H1 (cell line): Measurements from ENCODE around the gene HAND1. TPM values are rescaled to one million over a fixed set of nuclear protein-coding genes. Genes with fewer than 3 reads are reported as not detected.

Experiments used
- CTCF ChIA-PET: fragments of 300-600 bp; sonication (Branson Sonifier 250); formaldehyde crosslinking; loops from one replicate; lab custom pipeline; 2021; ENCODE audit not compliant: partially characterized antibody; lab: Charles Lee
- POLR2A ChIA-PET: fragments of 300-600 bp; sonication (Branson Sonifier 250); formaldehyde crosslinking; loops from one replicate; lab custom pipeline; 2021; ENCODE audit warnings: inconsistent platforms; ENCODE audit not compliant: partially characterized antibody; lab: Charles Lee
- DNase-seq, 2 experiments: peaks; one replicate each; pipeline versions ENCODE4 v3.0.0 to v3.0.0-alpha.2; 2010 to 2022; ENCODE audit warnings: low spot score in 2 of 2, low read depth in 1 of 2, mixed read lengths in 1 of 2
- FAIRE-seq: peaks from 2 replicates; lab custom pipeline; 2011; peaks lifted over from hg19 to GRCh38; lab: Jason Lieb, UNC
- H2AFZ ChIP-seq: 2 replicates; pipeline ENCODE4 v1.8.1; 2012; ENCODE audit warnings: low read length, inconsistent platforms
- H2AK5ac ChIP-seq: 2 replicates; pipeline ENCODE4 v1.6.1; 2013; ENCODE audit warnings: low read depth, low read length
- H2BK120ac ChIP-seq: replicated peaks from 2 replicates; pipeline ENCODE3; 2013; ENCODE audit warnings: low read depth, low read length, inconsistent platforms
- H2BK12ac ChIP-seq: 2 replicates; pipeline ENCODE4 v1.6.1; 2013; ENCODE audit warnings: low read depth, low read length
- H2BK15ac ChIP-seq: 2 replicates; pipeline ENCODE4 v1.6.1; 2013; ENCODE audit warnings: low read length
- H2BK20ac ChIP-seq: 2 replicates; pipeline ENCODE4 v1.6.1; 2013; ENCODE audit warnings: low read length
- H2BK5ac ChIP-seq: 2 replicates; pipeline ENCODE4 v1.6.1; 2013; ENCODE audit warnings: low read depth, low read length
- H3K14ac ChIP-seq: 2 replicates; pipeline ENCODE4 v1.6.1; 2013; ENCODE audit warnings: inconsistent platforms; ENCODE audit not compliant: insufficient read length
- H3K18ac ChIP-seq: 2 replicates; pipeline ENCODE4 v1.6.1; 2013; ENCODE audit warnings: low read length; ENCODE audit errors: extremely low read depth
- H3K23ac ChIP-seq: 2 replicates; pipeline ENCODE4 v1.6.1; 2013; ENCODE audit warnings: inconsistent platforms; ENCODE audit not compliant: insufficient read length
- H3K23me2 ChIP-seq: 2 replicates; pipeline ENCODE4 v1.6.1; 2013; ENCODE audit warnings: low read depth, low read length
- H3K27ac ChIP-seq: 2 replicates; pipeline ENCODE4 v1.6.1; 2011; ENCODE audit warnings: low read depth, low read length, inconsistent platforms
- H3K27me3 ChIP-seq, 4 experiments: replicated peaks in 1 of 4; 1 replicate in 1 of 4; 2 replicates in 3 of 4; pipeline versions ENCODE4 v1.6.1 to v1.8.1; 2011 to 2013; ENCODE audit warnings: low read length in 3 of 4, mild to moderate bottlenecking in 3 of 4, inconsistent platforms in 2 of 4, mixed read lengths in 2 of 4, moderate library complexity in 1 of 4; ENCODE audit not compliant: control insufficient read depth in 3 of 4, insufficient read depth in 3 of 4; ENCODE audit errors: extremely low read depth in 1 of 4
- H3K36me3 ChIP-seq, 4 experiments: 2 replicates each; pipeline versions ENCODE4 v1.6.1 to v1.8.1; 2011 to 2013; ENCODE audit warnings: mild to moderate bottlenecking in 4 of 4, low read length in 3 of 4, moderate library complexity in 2 of 4, control low read depth in 1 of 4, inconsistent platforms in 1 of 4; ENCODE audit not compliant: insufficient read depth in 4 of 4, control insufficient read depth in 2 of 4
- H3K4ac ChIP-seq: replicated peaks from 2 replicates; pipeline ENCODE3; 2013; ENCODE audit warnings: low read length, low read depth, mixed read lengths, inconsistent platforms; ENCODE audit not compliant: insufficient read length
- H3K4me1 ChIP-seq, 4 experiments: replicated peaks in 1 of 4; 1 replicate in 1 of 4; 2 replicates in 3 of 4; pipeline versions ENCODE4 v1.6.1 to v1.8.1; 2011 to 2013; ENCODE audit warnings: low read length in 3 of 4, inconsistent platforms in 2 of 4, mixed read lengths in 1 of 4; ENCODE audit not compliant: insufficient read depth in 4 of 4, control insufficient read depth in 3 of 4
- H3K4me2 ChIP-seq, 2 experiments: 2 replicates each; pipeline versions ENCODE4 v1.6.1 to v1.8.1; 2011 to 2013; ENCODE audit warnings: low read depth in 2 of 2, low read length in 2 of 2, control low read depth in 1 of 2, inconsistent platforms in 1 of 2, mild to moderate bottlenecking in 1 of 2; ENCODE audit not compliant: insufficient read depth in 1 of 2
- H3K4me3 ChIP-seq, 4 experiments: fragments of 200-600, 300-600 bp in 1 of 4; sonication (generic), shearing (Covaris generic), sonication (Bioruptor Twin) in 1 of 4; 2 replicates each; pipeline versions ENCODE4 v1.5.1 to v1.8.1; 2011 to 2016; ENCODE audit warnings: low read length in 4 of 4, low read depth in 3 of 4, control low read depth in 2 of 4, inconsistent platforms in 2 of 4, mild to moderate bottlenecking in 2 of 4, mixed read lengths in 1 of 4, moderate library complexity in 1 of 4; ENCODE audit not compliant: insufficient read depth in 2 of 4; ENCODE audit errors: extremely low read depth in 1 of 4
- H3K56ac ChIP-seq: replicated peaks from 2 replicates; pipeline ENCODE3; 2013; ENCODE audit warnings: low read depth, mild to moderate bottlenecking, mixed read lengths, low read length, inconsistent platforms; ENCODE audit not compliant: insufficient read length
- H3K79me1 ChIP-seq: 2 replicates; pipeline ENCODE4 v1.6.1; 2013; ENCODE audit warnings: low read depth, low read length, control low read depth
- H3K79me2 ChIP-seq, 2 experiments: 2 replicates each; pipeline versions ENCODE4 v1.6.1 to v1.8.1; 2012 to 2013; ENCODE audit warnings: low read length in 2 of 2, mild to moderate bottlenecking in 2 of 2, inconsistent platforms in 1 of 2; ENCODE audit not compliant: insufficient read depth in 2 of 2, control insufficient read depth in 1 of 2
- H3K9ac ChIP-seq, 4 experiments: replicated peaks in 1 of 4; 1 replicate in 1 of 4; 2 replicates in 3 of 4; pipeline versions ENCODE4 v1.6.1 to v1.8.1; 2011 to 2013; ENCODE audit warnings: low read depth in 3 of 4, low read length in 3 of 4, control low read depth in 2 of 4, mild to moderate bottlenecking in 2 of 4, moderate library complexity in 2 of 4, inconsistent platforms in 1 of 4; ENCODE audit errors: extremely low read depth in 1 of 4
- H3K9me3 ChIP-seq, 2 experiments: 2 replicates each; pipeline versions ENCODE4 v1.6.1 to v1.8.1; 2012 to 2013; ENCODE audit warnings: mild to moderate bottlenecking in 2 of 2, moderate library complexity in 2 of 2, control low read depth in 1 of 2, inconsistent platforms in 1 of 2, low read depth in 1 of 2, low read length in 1 of 2, mixed read lengths in 1 of 2; ENCODE audit not compliant: insufficient read depth in 2 of 2
- H4K20me1 ChIP-seq, 2 experiments: replicated peaks in 1 of 2; 2 replicates each; pipeline versions ENCODE3 to v1.8.1; 2011 to 2013; ENCODE audit warnings: inconsistent platforms in 2 of 2, low read length in 2 of 2, mild to moderate bottlenecking in 1 of 2; ENCODE audit not compliant: insufficient read depth in 2 of 2, control insufficient read depth in 1 of 2
- H4K5ac ChIP-seq: 2 replicates; pipeline ENCODE4 v1.6.1; 2013; ENCODE audit warnings: low read length, low read depth, mixed read lengths, inconsistent platforms; ENCODE audit not compliant: insufficient read length
- H4K8ac ChIP-seq: 2 replicates; pipeline ENCODE4 v1.8.0; 2013; ENCODE audit warnings: mild to moderate bottlenecking, moderate library complexity, low read length, inconsistent platforms; ENCODE audit not compliant: insufficient read depth; ENCODE audit errors: extremely low read depth
- H4K91ac ChIP-seq: replicated peaks from 2 replicates; pipeline ENCODE3; 2013; ENCODE audit warnings: low read length, mixed read lengths, inconsistent platforms; ENCODE audit not compliant: insufficient read length
- BACH1 ChIP-seq: IDR thresholded peaks from 2 replicates; pipeline ENCODE4 v1.6.1; 2012; ENCODE audit warnings: low read length, improper control_type of control experiment
- CHD2 ChIP-seq: IDR thresholded peaks from 2 replicates; pipeline ENCODE4 v1.6.1; 2012; ENCODE audit warnings: low read length, improper control_type of control experiment
- CTBP2 ChIP-seq: IDR thresholded peaks from 2 replicates; pipeline ENCODE4 v1.7.0; 2011; ENCODE audit warnings: borderline replicate concordance, mild to moderate bottlenecking, moderate library complexity, mixed read lengths, low read length; ENCODE audit not compliant: insufficient read depth, insufficient read length
- FOSL1 ChIP-seq: IDR thresholded peaks from 2 replicates; pipeline ENCODE4 v1.6.1; 2011; ENCODE audit warnings: mild to moderate bottlenecking, low read depth, low read length, moderate library complexity; ENCODE audit not compliant: insufficient read depth
- JUND ChIP-seq: IDR thresholded peaks from 2 replicates; pipeline ENCODE4 v1.6.1; 2011; ENCODE audit warnings: mild to moderate bottlenecking, improper control_type of control experiment, low read length
- KDM4A ChIP-seq: IDR thresholded peaks from one replicate; pipeline ENCODE4 v1.7.1; 2012; ENCODE audit warnings: low read depth, mild to moderate bottlenecking, moderate library complexity, low read length, inconsistent platforms; ENCODE audit not compliant: severe bottlenecking
- POLR2A ChIP-seq, 2 experiments: IDR thresholded peaks; 1 replicate in 1 of 2; 2 replicates in 1 of 2; pipeline ENCODE4 v1.6.1; 2011; ENCODE audit warnings: low read depth in 2 of 2, low read length in 2 of 2, mild to moderate bottlenecking in 2 of 2; ENCODE audit errors: control extremely low read depth in 1 of 2
- POU5F1 ChIP-seq: IDR thresholded peaks from 2 replicates; pipeline ENCODE4 v1.6.1; 2011; ENCODE audit warnings: low read depth, mild to moderate bottlenecking, low read length, moderate library complexity
- SP1 ChIP-seq: IDR thresholded peaks from 2 replicates; pipeline ENCODE4 v1.6.1; 2011; ENCODE audit warnings: low read depth, low read length
- SRF ChIP-seq: IDR thresholded peaks from 2 replicates; pipeline ENCODE4 v1.6.1; 2011; ENCODE audit warnings: mild to moderate bottlenecking, low read depth, low read length, moderate library complexity
- TAF1 ChIP-seq: IDR thresholded peaks from 2 replicates; pipeline ENCODE4 v1.6.1; 2011; ENCODE audit warnings: mild to moderate bottlenecking, low read depth, low read length
- YY1 ChIP-seq: IDR thresholded peaks from 2 replicates; pipeline ENCODE4 v1.6.1; 2011; ENCODE audit warnings: low read depth, mild to moderate bottlenecking, low read length
- WGBS, 2 experiments: shearing (Covaris generic) in 1 of 2; methylation state at CpG; one replicate each; pipeline versions ENCODE4 v1.1.6 to v1.1.7; 2013 to 2015; ENCODE audit warnings: low lambda C conversion rate in 2 of 2, mixed read lengths in 2 of 2, inconsistent platforms in 1 of 2, low coverage in 1 of 2, missing lambda C conversion rate in 1 of 2; ENCODE audit not compliant: insufficient replicate concordance in 2 of 2, insufficient coverage in 1 of 2, insufficient read length in 1 of 2; ENCODE audit errors: extremely low coverage in 1 of 2, missing lambda C conversion rate in 1 of 2; 5-methylcytosine and 5-hydroxymethylcytosine counted together
- polyA plus RNA-seq, 7 experiments: library from polyadenylated mRNA; depleted of rRNA in 3 of 7; stranded (reverse) in 5 of 7; unstranded in 2 of 7; fragments of >200 nt in 5 of 7; fragments of 200-250 nt in 2 of 7; gene quantifications; 1 replicate in 5 of 7; 2 replicates in 1 of 7; 4 replicates in 1 of 7; pipeline versions ENCODE4 v1.2.1 to v1.2.3, GENCODE V29; 2011 to 2013; ENCODE audit warnings: missing spikeins in 2 of 7, mixed read lengths in 2 of 7
- total RNA-seq: library from RNA; stranded (reverse); fragmentation: NEBNext Ultra II Directional; extraction: Animal tissue kit (Norgen Biotek cat#: 25700); gene quantifications from 2 replicates; pipeline ENCODE4 v1.2.1, GENCODE V29; 2021

Gene HAND1
- total and polyA plus RNA-seq, 2 of the 8 experiments (the other 6 are each of a cell fraction or from before 2014, with no cell fraction given), result 0.06 TPM; not detected in 1

- Histone ChIP-seq H2BK15ac (peak overlapping the region; percentile 90; the same call in 1 of the 2 replicates), H3K4me2 (0 out of 4 replicates have a peak overlapping the region, but pooled peaks of 1 of the 2 experiments have one; percentile 28), H3K79me1 (no peaks in the 10 kb centered on the region), H3K9ac (no peak overlapping the region), H2AK5ac (no peak overlapping the region), H2BK5ac (no peak overlapping the region), H2BK12ac (peak overlapping the region; percentile 70; the same call in 1 of the 2 replicates), H3K23me2 (no peaks in the 10 kb centered on the region; the same call in 1 of the 2 replicates), H3K27ac (no peak overlapping the region), H3K79me2 (no peaks in the 10 kb centered on the region), H2BK120ac (no peak overlapping the region), H3K4me1 (peaks cover 0 to 7% (median under 1%) of the 10 kb centered on the region in 4 experiments; a peak in 4 of 7 replicates), H4K8ac (no peak overlapping the region), H3K36me3 (no peaks in the 10 kb centered on the region), H3K27me3 (peaks cover 0 to 4% (median 3%) of the 10 kb centered on the region in 4 experiments; a peak in 2 of 7 replicates), H4K20me1 (no peaks in the 10 kb centered on the region), H3K4me3 (no peak overlapping the region), H3K18ac (no peak overlapping the region), H2BK20ac (peak overlapping the region; percentile 52; the same call in 1 of the 2 replicates), H3K56ac (no peak overlapping the region), H4K91ac (no peak overlapping the region), H3K23ac (no peak overlapping the region), H3K14ac (no peak overlapping the region), H3K4ac (no peak overlapping the region), H2AFZ (no peak overlapping the region), H3K9me3 (no peaks in the 10 kb centered on the region), H4K5ac (no peak overlapping the region)
- CTCF ChIA-PET, result interaction anchor here (1.3 to 7.5 kb wide), 14 partner anchors 10 to 87 kb away, joined by 3 to 87 read pairs (median 18); partner anchors contain the start of gene HAND1
- FAIRE-seq, result no peak
- TF ChIP-seq JUND, result no peak
- TF ChIP-seq YY1, result no peak
- no peak for TF ChIP-seq POU5F1
- no peak for TF ChIP-seq BACH1
- TF ChIP-seq SP1, result no peak
- no peak for TF ChIP-seq CTBP2
- no peak for TF ChIP-seq POLR2A (IDR thresholded peaks at IDR 0.05; ENCODE audit: control extremely low read depth in 1 of 2, low read depth in 2 of 2, low read length in 2 of 2)
- no peak for TF ChIP-seq CHD2
- no peak for TF ChIP-seq KDM4A
- no peak for TF ChIP-seq FOSL1
- no peak for TF ChIP-seq TAF1
- no peak for TF ChIP-seq SRF
- WGBS, 2 experiments, result 92% methylated on average over 3 of the region's 3 CpGs; no CpG with 5 or more reads in 1 of the 2 experiments
- DNase-seq, result no peak
- POLR2A ChIA-PET, result interaction anchor here (1.8 kb wide), 1 partner anchor 16 kb away, joined by 7 read pairs; no protein-coding TSS in a partner anchor
These were observed 44.3 kb upstream of the HAND1 start for GRCh38 chr5:154522284-154522683.
